Measurements from ENCODE around the gene SCAMP2. TPM values are rescaled to one million over a fixed set of nuclear protein-coding genes. Genes with fewer than 3 reads are reported as not detected.
"Not testable (repeated sequence)": the region's sequence is repeated elsewhere in the genome, so short reads cannot be mapped to it uniquely, and the experiment has no call there.

Gene SCAMP2
- total and polyA plus RNA-seq, 2 donors (not counting 1 experiment from before 2014, with no cell fraction given): 15.5 to 86.2 TPM

GRCh38 chr15:74889390-74889882 lies 16.3 kb upstream of the SCAMP2 start:
- Histone ChIP-seq H3K9ac (ENCODE audit: insufficient read depth, low read length) (no peak overlapping the region), H3K79me2 (ENCODE audit: control insufficient read depth, insufficient read depth, low read length) (peaks cover 4% of the 10 kb centered on the region), H4K20me1 (ENCODE audit: control insufficient read depth, extremely low read depth, insufficient read depth, low read length) (no peaks in the 10 kb centered on the region), H3K27ac (ENCODE audit: insufficient read depth, low read length) (peak overlapping the region; percentile 63), H2AFZ (ENCODE audit: low read length) (peak overlapping the region; percentile 99), H3K36me3 (ENCODE audit: control insufficient read depth, insufficient read depth, low read length) (peaks cover 9% of the 10 kb centered on the region), H3K9me3 (ENCODE audit: control insufficient read depth, insufficient read depth, low read depth, low read length) (no peaks in the 10 kb centered on the region), H3K4me3 (replicated peaks in 1 of 4; ENCODE audit: control extremely low read depth in 1 of 4, insufficient read depth in 1 of 4, low read depth in 3 of 4, low read length in 4 of 4) (peak overlapping the region; percentile 88 to 95 (median 91)), H3K4me1 (ENCODE audit: control insufficient read depth, extremely low read depth, insufficient read depth, low read length) (peaks cover 4% of the 10 kb centered on the region), H3K27me3 (ENCODE audit: control insufficient read depth, insufficient read depth, low read length) (no peaks in the 10 kb centered on the region), H3K4me2 (ENCODE audit: extremely low read depth, insufficient read depth, low read length) (peak overlapping the region; percentile 97)
- TF ChIP-seq EZH2 (IDR thresholded peaks at IDR 0.05; ENCODE audit: low read length, missing control alignments): no peak
- no peak for TF ChIP-seq CTCF (conservative IDR thresholded peaks at IDR 0.05 in 1 of 2, IDR thresholded peaks at IDR 0.05 in 1 of 2; ENCODE audit: low read depth in 1 of 2, low read length in 2 of 2)
- DNase-seq (ENCODE audit: low read depth in 2 of 2): peak; percentile 39 to 65

GRCh38 chr15:74888716-74889115 lies 15.6 kb upstream of the SCAMP2 start:
- Histone ChIP-seq H3K9ac (ENCODE audit: insufficient read depth, low read length) (no peak overlapping the region), H3K9me3 (ENCODE audit: control insufficient read depth, insufficient read depth, low read depth, low read length) (no peaks in the 10 kb centered on the region), H3K27me3 (ENCODE audit: control insufficient read depth, insufficient read depth, low read length) (no peaks in the 10 kb centered on the region), H3K36me3 (ENCODE audit: control insufficient read depth, insufficient read depth, low read length) (peaks cover 9% of the 10 kb centered on the region), H3K27ac (ENCODE audit: insufficient read depth, low read length) (no peak overlapping the region), H4K20me1 (ENCODE audit: control insufficient read depth, extremely low read depth, insufficient read depth, low read length) (no peaks in the 10 kb centered on the region), H2AFZ (ENCODE audit: low read length) (no peak overlapping the region), H3K4me3 (replicated peaks in 1 of 4; ENCODE audit: control extremely low read depth in 1 of 4, insufficient read depth in 1 of 4, low read depth in 3 of 4, low read length in 4 of 4) (no peak overlapping the region), H3K79me2 (ENCODE audit: control insufficient read depth, insufficient read depth, low read length) (peaks cover 4% of the 10 kb centered on the region), H3K4me1 (ENCODE audit: control insufficient read depth, extremely low read depth, insufficient read depth, low read length) (peaks cover 4% of the 10 kb centered on the region), H3K4me2 (ENCODE audit: extremely low read depth, insufficient read depth, low read length) (no peak overlapping the region)
- no peak for TF ChIP-seq EZH2 (IDR thresholded peaks at IDR 0.05; ENCODE audit: low read length, missing control alignments)
- TF ChIP-seq CTCF (conservative IDR thresholded peaks at IDR 0.05 in 1 of 2, IDR thresholded peaks at IDR 0.05 in 1 of 2; ENCODE audit: low read depth in 1 of 2, low read length in 2 of 2): no peak
- DNase-seq (ENCODE audit: low read depth in 2 of 2): no peak

- not testable (repeated sequence) for H3K4me1 ChIP-seq (ENCODE audit: control insufficient read depth, extremely low read depth, insufficient read depth, low read length); H3K36me3 ChIP-seq (ENCODE audit: control insufficient read depth, insufficient read depth, low read length); H3K4me3 ChIP-seq (replicated peaks in 1 of 4; ENCODE audit: control extremely low read depth in 1 of 4, insufficient read depth in 1 of 4, low read depth in 3 of 4, low read length in 4 of 4); H3K27ac ChIP-seq (ENCODE audit: insufficient read depth, low read length); H4K20me1 ChIP-seq (ENCODE audit: control insufficient read depth, extremely low read depth, insufficient read depth, low read length); H3K9me3 ChIP-seq (ENCODE audit: control insufficient read depth, insufficient read depth, low read depth, low read length); H3K9ac ChIP-seq (ENCODE audit: insufficient read depth, low read length); H2AFZ ChIP-seq (ENCODE audit: low read length); DNase-seq (ENCODE audit: low read depth in 2 of 2); H3K79me2 ChIP-seq (ENCODE audit: control insufficient read depth, insufficient read depth, low read length); H3K27me3 ChIP-seq (ENCODE audit: control insufficient read depth, insufficient read depth, low read length); H3K4me2 ChIP-seq (ENCODE audit: extremely low read depth, insufficient read depth, low read length)
Measured at GRCh38 chr15:74887537-74888193, 14.5 kb upstream of the SCAMP2 start.
